ENCODE data around the gene HYAL2.

HYAL2 gene

DNA sequence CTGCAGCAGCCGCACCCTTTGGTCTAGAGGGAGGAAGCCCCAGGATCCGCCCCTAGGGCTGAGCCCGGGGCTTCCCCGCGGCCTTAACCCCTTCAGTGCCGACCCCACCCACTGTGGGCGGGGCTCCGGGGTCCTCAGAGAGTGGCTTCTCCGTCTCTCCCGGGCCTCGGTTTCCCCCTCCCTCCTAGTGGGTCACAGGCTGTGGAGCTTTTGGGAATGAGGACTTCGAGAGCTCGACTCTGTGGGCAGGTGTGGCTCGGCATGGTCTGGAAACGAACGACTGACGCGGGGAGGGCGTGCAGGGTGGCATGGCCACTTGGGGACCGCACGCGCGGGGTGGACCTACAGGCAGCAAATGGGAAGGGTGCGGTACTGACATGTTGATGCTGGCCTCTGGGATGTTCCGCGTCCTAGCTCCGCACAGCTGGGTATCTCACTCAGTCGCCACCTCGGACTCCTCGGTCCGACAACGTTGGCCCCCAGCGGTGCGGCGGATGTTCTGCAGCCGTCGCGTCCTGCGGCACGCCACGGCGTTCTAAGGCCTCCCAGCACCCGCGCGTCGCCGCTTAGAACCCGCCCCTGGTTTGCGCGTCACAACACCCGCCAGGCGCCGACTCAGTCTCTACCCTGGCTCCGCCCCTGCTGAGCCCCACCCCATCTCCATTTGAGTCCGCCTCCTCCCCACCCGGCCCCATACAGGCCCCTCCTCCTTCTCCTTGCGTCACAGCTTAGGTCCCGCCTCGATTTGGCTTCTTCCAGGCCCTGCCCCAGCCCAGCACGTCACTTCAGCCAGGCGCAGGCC lies 23.5 kb downstream of the HYAL2 start, which contains the start of the genes HYAL3 and NAA80:
Gene HYAL3 (minus strand): TSS at position 570 of the 802 bp plus-strand sequence. CDS start 3,803 bp downstream, outside the sequence.
Gene NAA80 (minus strand): TSS at position 570 of the 802 bp plus-strand sequence. CDS start 1,942 bp downstream, outside the sequence.
- Histone ChIP-seq H3K4me3 (ENCODE audit: insufficient read length, low read depth) (peak within 1 kb of the TSS; percentile 93), H3K9ac (ENCODE audit: insufficient read length, low read depth) (peak within 1 kb of the TSS; percentile 95), H3K9me3 (ENCODE audit: insufficient read depth, low read length) (no peaks in the 10 kb centered on the region), H3K36me3 (ENCODE audit: insufficient read depth, insufficient read length, low read length) (peaks cover 9% of the 10 kb centered on the region), H3K4me1 (ENCODE audit: insufficient read depth, insufficient read length) (peaks cover 20% of the 10 kb centered on the region), H3K27me3 (ENCODE audit: insufficient read depth, insufficient read length) (no peaks in the 10 kb centered on the region)
- peak; percentile 99 for DNase-seq (ENCODE audit: low read depth, low spot score)
- TF ChIP-seq ZNF274 (IDR thresholded peaks at IDR 0.05; ENCODE audit: low read depth, low read length) (no peak), SUZ12 (IDR thresholded peaks at IDR 0.05; ENCODE audit: extremely low read depth, insufficient read depth, insufficient read length) (no peak), YY1 (IDR thresholded peaks at IDR 0.05; ENCODE audit: insufficient read depth, insufficient read length) (no peak)

DNA sequence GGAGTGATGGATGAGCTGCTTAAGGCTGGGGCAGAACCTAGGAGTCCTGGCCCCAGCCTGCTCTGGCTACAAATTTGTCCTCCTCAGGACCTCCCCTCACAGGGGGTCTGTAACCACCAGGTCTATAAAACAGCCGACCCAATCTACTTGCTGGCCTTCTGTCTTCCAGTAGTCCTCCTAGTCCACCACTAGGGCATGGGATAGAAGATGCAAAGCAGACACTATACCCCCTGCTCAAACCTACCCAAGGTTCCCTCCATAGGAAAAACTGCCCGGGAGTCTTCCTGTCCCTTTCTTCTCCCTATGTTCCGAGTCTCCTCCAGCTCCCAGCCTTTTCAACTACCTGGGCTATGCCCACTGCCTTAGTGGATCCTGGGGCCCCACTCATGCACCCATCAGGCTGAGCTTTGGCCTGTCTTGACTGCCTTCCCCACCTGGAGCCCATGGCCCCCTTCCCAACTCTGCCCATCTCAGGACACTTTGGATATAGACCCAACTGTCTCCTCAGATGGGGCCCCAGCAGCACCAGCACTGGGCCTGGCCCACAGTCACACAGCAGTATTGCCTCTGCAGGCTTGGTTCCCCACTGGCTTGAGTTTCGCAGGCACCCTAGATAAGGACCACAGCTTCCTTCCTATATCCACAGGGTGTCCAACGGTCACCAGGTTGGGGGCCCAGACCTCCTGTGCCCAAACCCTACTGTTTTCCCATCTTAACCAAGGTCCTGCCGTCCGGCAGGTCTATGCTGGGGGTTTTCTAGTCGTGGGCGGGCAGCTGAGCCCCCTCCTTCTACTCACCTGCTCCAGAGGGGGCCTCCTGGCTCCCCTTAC lies 24.4 kb downstream of the HYAL2 start:
- peaks cover 9% of the 10 kb centered on the region for H3K36me3 ChIP-seq (ENCODE audit: insufficient read depth, insufficient read length, low read length)
- TF ChIP-seq SUZ12 (IDR thresholded peaks at IDR 0.05; ENCODE audit: extremely low read depth, insufficient read depth, insufficient read length) (no peak), ZNF274 (IDR thresholded peaks at IDR 0.05; ENCODE audit: low read depth, low read length) (no peak), YY1 (IDR thresholded peaks at IDR 0.05; ENCODE audit: insufficient read depth, insufficient read length) (no peak)
- H3K9me3 ChIP-seq (ENCODE audit: insufficient read depth, low read length): no peaks in the 10 kb centered on the region
- H3K27me3 ChIP-seq (ENCODE audit: insufficient read depth, insufficient read length): no peaks in the 10 kb centered on the region
- H3K4me1 ChIP-seq (ENCODE audit: insufficient read depth, insufficient read length): peaks cover 18% of the 10 kb centered on the region
- DNase-seq (ENCODE audit: low read depth, low spot score): no peak
- H3K9ac ChIP-seq (ENCODE audit: insufficient read length, low read depth): peak overlapping the region; percentile 95
- H3K4me3 ChIP-seq (ENCODE audit: insufficient read length, low read depth): peak overlapping the region; percentile 93

DNA sequence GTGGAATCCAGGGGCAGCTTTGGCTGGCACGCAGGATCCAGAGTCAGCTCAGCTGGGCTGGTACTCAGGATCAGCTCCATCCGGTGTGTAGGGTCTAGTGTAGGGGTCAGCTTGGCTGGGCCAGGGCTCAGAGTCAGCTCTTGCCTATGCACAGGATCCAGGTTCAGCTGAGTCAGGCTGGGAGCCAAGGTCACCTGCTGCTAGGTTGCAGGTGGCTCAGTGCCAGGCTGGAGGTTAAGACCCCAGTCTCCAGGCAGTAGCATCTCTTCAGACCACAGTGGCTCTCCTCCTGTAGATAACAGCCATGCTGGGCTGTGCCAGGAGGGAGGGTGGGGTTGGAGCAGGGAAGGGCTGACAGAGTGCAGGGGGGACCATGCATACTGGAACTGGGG lies 25.2 kb downstream of the HYAL2 start:
- H3K36me3 ChIP-seq (ENCODE audit: insufficient read depth, insufficient read length, low read length): peaks cover 9% of the 10 kb centered on the region
- no peaks in the 10 kb centered on the region for H3K9me3 ChIP-seq (ENCODE audit: insufficient read depth, low read length)
- H3K9ac ChIP-seq (ENCODE audit: insufficient read length, low read depth): peak overlapping the region; percentile 23
- no peak for DNase-seq (ENCODE audit: low read depth, low spot score)
- no peak overlapping the region for H3K4me3 ChIP-seq (ENCODE audit: insufficient read length, low read depth)
- TF ChIP-seq SUZ12 (IDR thresholded peaks at IDR 0.05; ENCODE audit: extremely low read depth, insufficient read depth, insufficient read length) (no peak), YY1 (IDR thresholded peaks at IDR 0.05; ENCODE audit: insufficient read depth, insufficient read length) (no peak), ZNF274 (IDR thresholded peaks at IDR 0.05; ENCODE audit: low read depth, low read length) (no peak)
- H3K27me3 ChIP-seq (ENCODE audit: insufficient read depth, insufficient read length): no peaks in the 10 kb centered on the region
- H3K4me1 ChIP-seq (ENCODE audit: insufficient read depth, insufficient read length): peaks cover 15% of the 10 kb centered on the region

DNA sequence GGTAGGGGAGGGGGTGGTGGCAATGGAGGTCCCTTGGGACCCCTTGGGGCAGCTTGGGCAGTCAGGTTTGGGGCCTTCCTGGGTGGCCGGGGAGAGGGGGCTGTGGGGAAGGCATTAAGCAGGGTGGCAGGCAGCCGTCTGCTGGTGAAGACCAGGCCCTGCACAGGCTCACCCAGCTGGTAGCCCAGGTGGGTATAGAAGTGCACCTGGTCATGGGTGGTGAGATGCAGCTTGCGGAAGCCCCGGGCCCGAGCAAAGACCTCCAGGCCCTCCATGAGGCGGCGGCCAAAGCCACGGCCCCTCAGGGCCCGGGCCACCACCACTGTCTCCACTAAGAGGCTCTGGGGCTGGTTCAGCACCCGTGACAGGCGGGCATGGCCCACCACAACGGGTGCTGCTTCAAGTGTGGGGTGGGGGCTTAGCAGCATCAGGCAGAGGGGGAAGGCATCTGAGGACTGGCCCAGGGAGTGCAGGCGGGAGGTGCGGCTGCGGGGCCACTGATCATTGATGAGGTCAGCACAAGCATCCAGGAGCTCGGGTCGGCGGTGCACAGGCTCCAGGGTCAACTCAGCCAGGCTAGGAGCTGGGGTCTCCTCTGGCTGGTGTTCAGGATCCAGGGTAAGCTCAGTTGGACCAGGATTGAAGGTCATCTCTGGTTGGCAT lies 25.7 kb downstream of the HYAL2 start:
- Histone ChIP-seq H3K4me3 (ENCODE audit: insufficient read length, low read depth) (no peak overlapping the region), H3K9ac (ENCODE audit: insufficient read length, low read depth) (no peak overlapping the region), H3K9me3 (ENCODE audit: insufficient read depth, low read length) (no peaks in the 10 kb centered on the region), H3K4me1 (ENCODE audit: insufficient read depth, insufficient read length) (peaks cover 11% of the 10 kb centered on the region), H3K36me3 (ENCODE audit: insufficient read depth, insufficient read length, low read length) (peaks cover 9% of the 10 kb centered on the region), H3K27me3 (ENCODE audit: insufficient read depth, insufficient read length) (no peaks in the 10 kb centered on the region)
- TF ChIP-seq YY1 (IDR thresholded peaks at IDR 0.05; ENCODE audit: insufficient read depth, insufficient read length) (no peak), ZNF274 (IDR thresholded peaks at IDR 0.05; ENCODE audit: low read depth, low read length) (no peak), SUZ12 (IDR thresholded peaks at IDR 0.05; ENCODE audit: extremely low read depth, insufficient read depth, insufficient read length) (no peak)
- DNase-seq (ENCODE audit: low read depth, low spot score): no peak

DNA sequence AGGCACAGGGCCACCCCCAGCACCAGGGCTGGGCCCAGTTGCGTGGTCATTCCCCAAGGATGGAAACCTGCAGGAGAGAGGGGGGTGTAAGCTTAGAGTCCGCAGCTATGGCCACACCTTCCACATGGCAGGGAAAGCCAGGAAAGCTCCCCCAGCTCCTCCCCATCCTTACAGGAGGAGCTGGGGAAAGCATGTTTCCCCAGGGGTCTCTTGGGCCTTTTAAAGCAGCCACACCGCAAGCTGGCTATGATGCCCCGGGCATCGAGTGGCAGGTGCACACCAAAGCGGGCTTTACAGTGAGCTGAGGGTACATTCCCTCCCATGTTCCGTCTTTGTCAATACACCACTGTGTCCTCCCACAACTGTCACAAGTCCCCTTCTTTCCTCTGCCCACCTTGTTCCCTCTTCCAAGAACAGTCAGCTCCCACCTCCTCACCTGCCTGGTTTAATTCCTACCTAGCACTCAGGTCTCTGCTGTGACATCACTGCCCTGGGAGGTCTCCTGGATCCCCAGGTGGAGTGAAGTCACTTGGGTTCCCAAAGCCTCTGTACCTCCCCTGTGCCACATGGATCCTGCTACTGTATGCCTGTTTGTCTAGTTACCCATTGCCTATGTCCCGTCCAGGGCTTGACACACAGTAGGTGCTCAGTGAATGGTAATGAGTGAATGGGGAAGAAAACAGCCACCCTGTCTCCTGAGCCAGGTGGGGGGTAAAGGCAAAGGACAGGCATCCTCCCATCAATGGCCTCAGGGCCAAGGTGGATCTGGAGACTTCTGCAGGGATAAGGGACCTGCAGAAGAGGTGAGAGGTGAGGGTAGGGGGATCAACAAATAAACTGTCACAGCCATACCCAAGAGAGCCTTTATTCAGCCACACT lies 26.8 kb downstream of the HYAL2 start:
- H3K9ac ChIP-seq (ENCODE audit: insufficient read length, low read depth): no peak overlapping the region
- peaks cover 11% of the 10 kb centered on the region for H3K4me1 ChIP-seq (ENCODE audit: insufficient read depth, insufficient read length)
- no peak for TF ChIP-seq YY1 (IDR thresholded peaks at IDR 0.05; ENCODE audit: insufficient read depth, insufficient read length)
- TF ChIP-seq SUZ12 (IDR thresholded peaks at IDR 0.05; ENCODE audit: extremely low read depth, insufficient read depth, insufficient read length): no peak
- TF ChIP-seq ZNF274 (IDR thresholded peaks at IDR 0.05; ENCODE audit: low read depth, low read length): no peak
- no peaks in the 10 kb centered on the region for H3K27me3 ChIP-seq (ENCODE audit: insufficient read depth, insufficient read length)
- peaks cover 9% of the 10 kb centered on the region for H3K36me3 ChIP-seq (ENCODE audit: insufficient read depth, insufficient read length, low read length)
- no peaks in the 10 kb centered on the region for H3K9me3 ChIP-seq (ENCODE audit: insufficient read depth, low read length)
- no peak for DNase-seq (ENCODE audit: low read depth, low spot score)
- H3K4me3 ChIP-seq (ENCODE audit: insufficient read length, low read depth): no peak overlapping the region
